GM23338 (cell line): Measurements from ENCODE around the gene ROCK2. TPM values are rescaled to one million over a fixed set of nuclear protein-coding genes. Genes with fewer than 3 reads are reported as not detected.

ENCODE experiments used
- ATAC-seq: fragments of 200-7000 bp; cut with Tn5 transposase; 3 replicates; pipeline ENCODE4 v1.9.1; 2020
- DNase-seq: peaks from one replicate; pipeline ENCODE4 v3.0.0-alpha.2; 2015; ENCODE audit warnings: low spot score
- H2AFZ ChIP-seq: fragments of 200-600 bp; sonication (generic); 2 replicates; pipeline ENCODE4 v1.8.0; 2016; ENCODE audit warnings: antibody characterized with exemption, mild to moderate bottlenecking, moderate library complexity
- H3F3A ChIP-seq: fragments of 200-600 bp; sonication (generic); replicated peaks from 2 replicates; pipeline ENCODE4 v1.8.0; 2017; ENCODE audit warnings: antibody characterized with exemption, mixed run types, low read depth
- H3K27ac ChIP-seq: fragments of 200-600 bp; sonication (generic); 2 replicates; pipeline ENCODE4 v1.6.1; 2016; ENCODE audit warnings: low read depth
- H3K27me3 ChIP-seq: fragments of 200-600 bp; sonication (generic); 2 replicates; pipeline ENCODE4 v1.8.0; 2016; ENCODE audit warnings: mild to moderate bottlenecking, mixed run types, moderate library complexity; ENCODE audit not compliant: insufficient read depth
- H3K36me3 ChIP-seq: fragments of 200-600 bp; sonication (generic); 2 replicates; pipeline ENCODE4 v1.8.0; 2016; ENCODE audit warnings: mild to moderate bottlenecking; ENCODE audit not compliant: insufficient read depth
- H3K4me1 ChIP-seq: fragments of 200-600 bp; sonication (generic); 2 replicates; pipeline ENCODE4 v1.8.0; 2016; ENCODE audit warnings: mild to moderate bottlenecking, moderate library complexity; ENCODE audit not compliant: insufficient read depth
- H3K4me2 ChIP-seq: fragments of 200-600 bp; sonication (generic); 2 replicates; pipeline ENCODE4 v1.7.1; 2017; ENCODE audit warnings: mixed run types
- H3K4me3 ChIP-seq: fragments of 200-600 bp; sonication (generic); 2 replicates; pipeline ENCODE4 v1.6.1; 2016; ENCODE audit warnings: mixed run types
- H3K79me2 ChIP-seq: fragments of 200-600 bp; sonication (generic); replicated peaks from 2 replicates; pipeline ENCODE4 v1.8.0; 2017; ENCODE audit warnings: mild to moderate bottlenecking; ENCODE audit not compliant: insufficient read depth
- H3K9me2 ChIP-seq: fragments of 200-600 bp; sonication (generic); 2 replicates; pipeline ENCODE4 v1.8.0; 2017; ENCODE audit not compliant: insufficient read depth
- H4K20me1 ChIP-seq: fragments of 200-600 bp; sonication (generic); replicated peaks from 2 replicates; pipeline ENCODE4 v1.8.0; 2017; ENCODE audit warnings: mild to moderate bottlenecking; ENCODE audit not compliant: insufficient read depth
- H3K27ac Mint-ChIP-seq: 2 replicates; pipeline ENCODE4 v1.8.0; 2020; ENCODE audit warnings: inconsistent platforms, mild to moderate bottlenecking, moderate library complexity, mixed read lengths
- H3K27me3 Mint-ChIP-seq: 3 replicates; pipeline ENCODE4 v1.8.0; 2022; ENCODE audit warnings: low read depth, mild to moderate bottlenecking, moderate library complexity, mixed read lengths, inconsistent platforms; ENCODE audit not compliant: insufficient read depth, poor library complexity
- H3K36me3 Mint-ChIP-seq: 3 replicates; pipeline ENCODE4 v1.8.0; 2021; ENCODE audit warnings: low read depth, mild to moderate bottlenecking, inconsistent platforms, moderate library complexity, mixed read lengths
- H3K4me1 Mint-ChIP-seq: 3 replicates; pipeline ENCODE4 v1.8.0; 2020; ENCODE audit warnings: mild to moderate bottlenecking, inconsistent platforms, mixed read lengths
- H3K4me3 Mint-ChIP-seq: 3 replicates; pipeline ENCODE4 v1.8.0; 2021; ENCODE audit warnings: moderate library complexity, mild to moderate bottlenecking, inconsistent platforms, mixed read lengths
- H3K9me3 Mint-ChIP-seq: 3 replicates; pipeline ENCODE4 v1.8.0; 2020; ENCODE audit warnings: moderate library complexity, mild to moderate bottlenecking, inconsistent platforms, mixed read lengths
- CREB1 ChIP-seq: fragments of 250-450 bp; sonication (Bioruptor Pico); IDR thresholded peaks from 2 replicates; pipeline ENCODE4 v1.5.0; 2020; ENCODE audit warnings: low read depth, mild to moderate bottlenecking, moderate library complexity
- CTCF ChIP-seq, 2 experiments: fragments of 200-600 bp in 1 of 2; sonication (generic) in 1 of 2; conservative IDR thresholded peaks; 2 replicates each; pipeline versions ENCODE4 v1.5.1 to v1.6.1; 2016 to 2017; ENCODE audit warnings: antibody characterized with exemption in 2 of 2, low read depth in 2 of 2, mild to moderate bottlenecking in 2 of 2, moderate library complexity in 1 of 2
- ETS1 ChIP-seq: IDR thresholded peaks from 2 replicates; pipeline ENCODE4 v1.6.1; 2016; ENCODE audit warnings: antibody characterized with exemption
- EZH2 ChIP-seq: fragments of 200-600 bp; sonication (generic); IDR thresholded peaks from one replicate; pipeline ENCODE4 v1.8.0; 2017; ENCODE audit warnings: antibody characterized with exemption, mild to moderate bottlenecking, low read depth; ENCODE audit not compliant: unreplicated experiment
- JUNB ChIP-seq: IDR thresholded peaks from one replicate; pipeline ENCODE4 v1.6.1; 2016; ENCODE audit warnings: antibody characterized with exemption; ENCODE audit not compliant: unreplicated experiment
- POLR2AphosphoS5 ChIP-seq: IDR thresholded peaks from 2 replicates; pipeline ENCODE4 v1.6.1; 2016; ENCODE audit warnings: antibody characterized with exemption, low read depth
- REST ChIP-seq: IDR thresholded peaks from one replicate; pipeline ENCODE4 v1.6.1; 2018; ENCODE audit warnings: antibody characterized with exemption; ENCODE audit not compliant: unreplicated experiment
- STAT1 ChIP-seq: IDR thresholded peaks from one replicate; pipeline ENCODE4 v1.6.1; 2016; ENCODE audit warnings: antibody characterized with exemption; ENCODE audit not compliant: unreplicated experiment
- ZNF114 ChIP-seq: fragments of 250-450 bp; sonication (Bioruptor Pico); IDR thresholded peaks from 2 replicates; pipeline ENCODE4 v1.5.0; 2020; ENCODE audit warnings: mild to moderate bottlenecking, moderate library complexity
- ZNF331 ChIP-seq: fragments of 250-450 bp; sonication (Bioruptor Pico); IDR thresholded peaks from 2 replicates; pipeline ENCODE4 v1.5.0; 2020; ENCODE audit warnings: low read depth, mild to moderate bottlenecking, moderate library complexity
- polyA plus RNA-seq: library from polyadenylated mRNA; unstranded; fragments of >200 nt; fragmentation: Nextera tagmentation; extraction: Ambion mirVana; gene quantifications from 2 replicates; pipeline ENCODE4 v1.2.1, GENCODE V29; 2016
- total RNA-seq: library from RNA; depleted of rRNA; stranded (reverse); fragments of >200 nt; shearing (Covaris generic); gene quantifications from 2 replicates; pipeline ENCODE4 v1.2.3, GENCODE V29; 2014

ROCK2 gene
- total and polyA plus RNA-seq, 2 experiments from 2014 or later, result 16.4 to 28.0 TPM

GRCh38 chr2:11348209-11348749 lies 3.8 kb upstream of the ROCK2 start:
- Histone ChIP-seq H3K79me2 (peaks cover 3% of the 10 kb centered on the region), H3K27ac (no peak overlapping the region), H3K4me1 (peaks cover 11% of the 10 kb centered on the region), H2AFZ (peak overlapping the region; percentile 76; the same call in 1 of the 2 replicates), H3K36me3 (no peaks in the 10 kb centered on the region), H3K4me3 (no peak overlapping the region), H3K27me3 (no peaks in the 10 kb centered on the region), H3F3A (no peaks in the 10 kb centered on the region), H4K20me1 (no peaks in the 10 kb centered on the region), H3K4me2 (no peak overlapping the region), H3K9me2 (no peaks in the 10 kb centered on the region)
- no peaks in the 10 kb centered on the region; the same call in 2 of the 3 replicates for H3K36me3 Mint-ChIP-seq
- no peak for TF ChIP-seq CTCF (conservative IDR thresholded peaks at IDR 0.05; ENCODE audit: low read depth in 2 of 2)
- no peak overlapping the region for H3K4me3 Mint-ChIP-seq
- DNase-seq (no peak), ATAC-seq (no peak)
- no peaks in the 10 kb centered on the region for H3K9me3 Mint-ChIP-seq
- peaks cover 16% of the 10 kb centered on the region for H3K4me1 Mint-ChIP-seq
- peaks cover 4% of the 10 kb centered on the region for H3K27me3 Mint-ChIP-seq
- H3K27ac Mint-ChIP-seq, result no peak overlapping the region

GRCh38 chr2:11347403-11347959 lies 3.0 kb upstream of the ROCK2 start:
- Mint-ChIP-seq H3K36me3 (no peaks in the 10 kb centered on the region; the same call in 2 of the 3 replicates), H3K27me3 (peaks cover 4% of the 10 kb centered on the region), H3K9me3 (no peaks in the 10 kb centered on the region), H3K4me3 (no peak overlapping the region), H3K27ac (no peak overlapping the region), H3K4me1 (peaks cover 23% of the 10 kb centered on the region)
- Histone ChIP-seq H3K4me2 (no peak overlapping the region), H3K4me3 (no peak overlapping the region), H2AFZ (no peak overlapping the region), H4K20me1 (peaks cover 7% of the 10 kb centered on the region), H3K9me2 (no peaks in the 10 kb centered on the region), H3K79me2 (peaks cover 11% of the 10 kb centered on the region), H3K27ac (no peak overlapping the region), H3K4me1 (peaks cover 18% of the 10 kb centered on the region), H3F3A (no peaks in the 10 kb centered on the region), H3K27me3 (no peaks in the 10 kb centered on the region), H3K36me3 (no peaks in the 10 kb centered on the region)
- DNase-seq (no peak), ATAC-seq (no peak)
- TF ChIP-seq ZNF331 (no peak), EZH2 (no peak), ZNF114 (no peak), CTCF (conservative IDR thresholded peaks at IDR 0.05; ENCODE audit: low read depth in 2 of 2) (no peak), JUNB (no peak), REST (no peak), CREB1 (CRISPR knock-in tag) (no peak), POLR2AphosphoS5 (no peak), ETS1 (no peak), STAT1 (no peak)
